Measurements from ENCODE around the gene G3BP1. TPM values are rescaled to one million over a fixed set of nuclear protein-coding genes. Genes with fewer than 3 reads are reported as not detected.
A peak's percentile ranks its signal among the peaks of the same experiment; 100 is the strongest.

The G3BP1 gene
- total RNA-seq, 1 donor from 2014 or later, result 213 TPM

- H3K4me1 Mint-ChIP-seq (ENCODE audit: unreplicated experiment), result peaks cover 28% of the 10 kb centered on the region
- H3K27ac Mint-ChIP-seq (ENCODE audit: unreplicated experiment), result no peak overlapping the region
- peaks cover 2% of the 10 kb centered on the region for H3K27me3 Mint-ChIP-seq (ENCODE audit: unreplicated experiment)
- DNase-seq (ENCODE audit: low spot score), result peak; percentile 53
- peaks cover 9% of the 10 kb centered on the region for H3K36me3 Mint-ChIP-seq (ENCODE audit: low read depth, unreplicated experiment)
- H3K4me3 Mint-ChIP-seq (ENCODE audit: unreplicated experiment), result no peak overlapping the region
- TF ChIP-seq CTCF (IDR thresholded peaks at IDR 0.05; ENCODE audit: unreplicated experiment), result peak; percentile 67
- no peaks in the 10 kb centered on the region for H3K9me3 Mint-ChIP-seq (ENCODE audit: unreplicated experiment)
Measured at GRCh38 chr5:151742870-151743294, 28.9 kb upstream of the G3BP1 start.

GRCh38 chr5:151743530-151743929, 28.2 kb upstream of the G3BP1 start:
- Mint-ChIP-seq H3K27ac (ENCODE audit: unreplicated experiment) (no peak overlapping the region), H3K4me1 (ENCODE audit: unreplicated experiment) (peaks cover 28% of the 10 kb centered on the region), H3K9me3 (ENCODE audit: unreplicated experiment) (no peaks in the 10 kb centered on the region), H3K4me3 (ENCODE audit: unreplicated experiment) (no peak overlapping the region), H3K27me3 (ENCODE audit: unreplicated experiment) (peaks cover 2% of the 10 kb centered on the region), H3K36me3 (ENCODE audit: low read depth, unreplicated experiment) (peaks cover 9% of the 10 kb centered on the region)
- TF ChIP-seq CTCF (IDR thresholded peaks at IDR 0.05; ENCODE audit: unreplicated experiment), result no peak
- DNase-seq (ENCODE audit: low spot score), result no peak

- Mint-ChIP-seq H3K4me3 (ENCODE audit: unreplicated experiment) (peak overlapping the region; percentile 32), H3K27me3 (ENCODE audit: unreplicated experiment) (no peaks in the 10 kb centered on the region), H3K9me3 (ENCODE audit: unreplicated experiment) (no peaks in the 10 kb centered on the region), H3K4me1 (ENCODE audit: unreplicated experiment) (peaks cover 24% of the 10 kb centered on the region), H3K27ac (ENCODE audit: unreplicated experiment) (no peak overlapping the region), H3K36me3 (ENCODE audit: low read depth, unreplicated experiment) (peaks cover 9% of the 10 kb centered on the region)
- no peak for DNase-seq (ENCODE audit: low spot score)
- no peak for TF ChIP-seq CTCF (IDR thresholded peaks at IDR 0.05; ENCODE audit: unreplicated experiment)
Measured at GRCh38 chr5:151745071-151745705, 26.6 kb upstream of the G3BP1 start.

- Mint-ChIP-seq H3K9me3 (ENCODE audit: unreplicated experiment) (no peaks in the 10 kb centered on the region), H3K27me3 (ENCODE audit: unreplicated experiment) (no peaks in the 10 kb centered on the region), H3K36me3 (ENCODE audit: low read depth, unreplicated experiment) (peaks cover 7% of the 10 kb centered on the region), H3K4me1 (ENCODE audit: unreplicated experiment) (peaks cover 18% of the 10 kb centered on the region), H3K4me3 (ENCODE audit: unreplicated experiment) (no peak overlapping the region), H3K27ac (ENCODE audit: unreplicated experiment) (no peak overlapping the region)
- DNase-seq (ENCODE audit: low spot score), result no peak
- TF ChIP-seq CTCF (IDR thresholded peaks at IDR 0.05; ENCODE audit: unreplicated experiment), result no peak
Measured at GRCh38 chr5:151750121-151750520, 21.6 kb upstream of the G3BP1 start.

GRCh38 chr5:151751091-151751490, 20.7 kb upstream of the G3BP1 start:
- H3K36me3 Mint-ChIP-seq (ENCODE audit: low read depth, unreplicated experiment), result peaks cover 4% of the 10 kb centered on the region
- no peak overlapping the region for H3K27ac Mint-ChIP-seq (ENCODE audit: unreplicated experiment)
- TF ChIP-seq CTCF (IDR thresholded peaks at IDR 0.05; ENCODE audit: unreplicated experiment), result no peak
- H3K4me3 Mint-ChIP-seq (ENCODE audit: unreplicated experiment), result no peak overlapping the region
- peaks cover 9% of the 10 kb centered on the region for H3K4me1 Mint-ChIP-seq (ENCODE audit: unreplicated experiment)
- no peaks in the 10 kb centered on the region for H3K27me3 Mint-ChIP-seq (ENCODE audit: unreplicated experiment)
- H3K9me3 Mint-ChIP-seq (ENCODE audit: unreplicated experiment), result no peaks in the 10 kb centered on the region
- DNase-seq (ENCODE audit: low spot score), result no peak
